Upper lobe of left lung (tissue), 4 donors: ENCODE measurements around the gene TUBB2A.

Experiments
- CTCF ChIP-seq, 6 experiments: fragments of 450-650 bp in 4 of 6; fragments of 200-600 bp in 2 of 6; sonication (generic) in 2 of 6; IDR thresholded peaks; one replicate each; pipeline ENCODE4 v1.5.1; 2016 to 2019; ENCODE audit warnings: antibody characterized with exemption in 6 of 6
- EP300 ChIP-seq, 4 donors: sonication (generic); formaldehyde crosslinking; IDR thresholded peaks; one replicate each; pipeline ENCODE4 v1.5.1; 2017; ENCODE audit warnings: antibody characterized with exemption in 4 of 4, control low read depth in 2 of 4
- POLR2A ChIP-seq, 4 donors: fragments of 450-650 bp; IDR thresholded peaks; one replicate each; pipeline ENCODE4 v1.5.1; 2016 to 2017; ENCODE audit warnings: antibody characterized with exemption in 4 of 4, mild to moderate bottlenecking in 2 of 4

DNA sequence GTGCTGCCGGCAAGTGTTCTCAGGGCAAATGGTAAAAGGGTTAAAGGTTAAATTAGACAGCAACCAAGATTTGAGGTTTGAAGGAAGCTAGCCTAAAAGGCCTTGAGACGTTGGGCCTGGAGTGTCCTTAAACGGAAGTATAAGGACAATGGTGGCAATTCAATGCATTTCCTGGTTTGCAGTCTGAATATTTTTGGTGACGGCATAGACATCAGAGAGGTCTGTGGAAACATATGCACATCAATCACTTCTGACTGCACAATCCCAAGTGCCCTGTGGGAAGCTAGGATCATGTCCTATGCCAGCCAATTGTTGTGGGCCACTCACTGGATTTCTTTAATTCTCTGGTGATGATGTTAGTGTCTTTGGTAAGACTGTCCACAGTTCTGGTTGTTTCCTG, 25.7 kb upstream of the TUBB2A start:
- TF ChIP-seq CTCF (IDR thresholded peaks at IDR 0.05), result no peak
- no peak for TF ChIP-seq POLR2A (IDR thresholded peaks at IDR 0.05)
- TF ChIP-seq EP300 (IDR thresholded peaks at IDR 0.05), result no peak
